HG03095 (cell line): Measurements from ENCODE around the gene TOMM34.

ENCODE experiments used
- ATAC-seq: cut with Tn5 transposase; IDR thresholded peaks from one replicate; pipeline ENCODE4 v1.9.1; 2021; ENCODE audit warnings: moderate library complexity; ENCODE audit not compliant: unreplicated experiment

TOMM34 gene

DNA sequence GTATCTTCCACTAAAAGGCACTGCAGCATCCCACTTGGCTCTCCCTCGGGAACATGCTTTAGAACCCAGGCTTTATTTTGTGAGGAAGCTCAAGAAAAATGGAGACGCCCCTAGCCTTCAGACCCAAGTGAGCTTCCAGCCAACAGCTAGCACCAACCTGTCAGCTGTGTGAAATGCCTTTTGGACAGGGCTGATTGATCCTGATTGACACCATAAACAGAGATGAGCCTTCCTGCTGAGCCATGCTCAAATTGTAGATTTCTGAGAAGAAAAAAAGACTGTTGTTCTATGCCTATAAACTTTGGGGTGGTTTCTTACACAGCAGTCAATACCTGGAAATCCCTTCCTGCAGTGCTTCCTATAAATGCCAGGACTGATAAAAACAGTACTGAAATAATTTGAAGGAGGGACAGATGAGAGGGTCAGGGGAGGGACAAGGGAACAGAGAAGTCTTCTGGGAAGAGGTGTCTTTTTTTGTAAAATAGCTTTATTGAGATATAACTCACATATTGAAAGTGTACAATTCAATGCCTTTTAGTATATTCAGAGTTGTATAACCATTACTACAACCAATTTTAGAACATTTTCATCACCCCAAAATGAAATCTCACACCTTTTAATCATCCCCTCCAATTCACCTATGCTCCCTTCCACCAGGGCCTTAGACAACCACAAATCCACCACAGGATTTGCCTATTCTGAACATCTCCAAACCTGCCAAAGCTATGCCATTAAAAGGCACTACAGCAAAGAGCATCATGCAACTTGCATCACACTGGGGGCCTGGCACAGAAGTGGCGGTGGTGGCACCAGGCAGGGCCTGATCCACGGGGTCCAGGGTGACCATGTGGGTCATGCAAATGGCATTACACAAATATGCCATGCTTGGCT is 3.4 kb upstream of the TOMM34 start:
- ATAC-seq = no peak

DNA sequence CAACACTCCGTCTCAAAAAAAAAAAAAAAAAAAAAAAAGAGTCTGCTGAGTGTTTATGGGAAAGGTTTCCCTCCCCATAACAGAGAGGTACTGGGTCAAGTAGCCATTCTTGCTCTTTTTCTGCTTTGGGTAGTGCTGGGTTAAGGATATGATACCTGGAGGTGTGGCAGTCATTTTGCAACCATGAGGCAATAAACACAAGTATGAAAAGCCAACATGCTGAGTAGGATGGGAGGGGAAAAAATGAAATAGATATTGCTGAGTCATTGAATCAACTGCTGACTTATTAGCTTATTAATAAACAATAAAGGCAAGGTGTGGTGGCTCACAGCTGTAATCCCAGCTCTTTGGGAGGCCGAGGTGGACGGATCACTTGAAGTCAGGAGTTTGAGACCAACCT is 2.3 kb upstream of the TOMM34 start:
- ATAC-seq = no peak

DNA sequence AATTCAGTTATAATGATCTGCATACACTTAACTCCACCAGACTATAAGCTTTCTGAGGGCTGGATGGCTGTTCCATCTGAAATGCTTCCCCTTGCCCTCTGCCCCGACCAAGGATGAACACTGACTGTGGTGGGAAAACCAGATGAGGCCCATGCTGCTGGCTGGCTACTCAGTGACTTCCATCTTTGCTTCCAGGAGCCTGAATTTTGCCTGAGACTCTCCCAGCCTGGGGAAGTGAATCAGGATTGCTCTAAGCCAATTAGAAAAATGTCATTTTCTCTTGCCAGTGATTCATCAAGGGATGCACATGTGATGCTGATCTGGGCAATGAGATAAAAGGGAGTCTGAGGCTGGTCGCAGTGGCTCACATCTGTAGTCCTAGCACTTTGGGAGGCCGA is 1.7 kb upstream of the TOMM34 start:
- ATAC-seq = no peak

DNA sequence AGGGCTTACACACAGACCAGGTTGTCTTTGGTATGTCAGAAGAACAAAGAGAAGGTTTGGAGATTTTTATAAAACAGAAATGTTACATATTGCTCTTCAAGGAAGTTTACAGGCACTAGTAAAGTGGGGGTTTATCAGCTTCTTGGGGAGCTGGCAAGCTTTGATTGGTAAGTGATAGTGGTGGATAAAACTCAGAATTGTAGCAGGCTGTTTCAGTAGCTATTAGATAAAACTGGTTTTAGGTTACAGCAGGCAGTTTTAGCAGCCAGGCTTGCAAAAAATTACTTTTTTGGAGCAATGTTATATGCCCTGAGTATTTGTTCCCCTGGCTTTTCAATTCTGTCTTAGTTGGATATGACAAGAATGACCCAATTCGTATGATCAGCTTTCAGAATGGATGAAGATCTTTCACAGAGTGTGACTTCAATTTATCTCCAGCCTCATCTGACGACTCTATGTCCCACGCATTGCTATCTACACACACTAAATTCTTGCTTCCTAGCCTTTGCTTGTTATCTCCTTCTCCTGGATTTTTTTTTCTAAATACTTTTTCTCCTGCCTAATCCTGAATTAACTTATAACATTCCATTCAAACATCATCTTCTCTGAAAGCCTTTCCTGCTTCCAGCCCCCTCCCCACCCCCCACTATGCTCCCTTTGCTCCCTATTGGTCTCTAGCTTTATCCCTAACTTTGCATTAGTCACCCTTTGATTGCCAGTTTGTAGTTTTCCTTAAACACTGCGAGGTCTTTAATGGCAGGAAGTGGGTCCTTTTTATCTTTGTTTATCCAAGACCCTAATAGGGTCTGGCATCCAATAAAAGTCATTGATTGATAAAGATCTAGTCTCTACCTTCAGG is 1.0 kb upstream of the TOMM34 start:
- ATAC-seq = no peak

DNA sequence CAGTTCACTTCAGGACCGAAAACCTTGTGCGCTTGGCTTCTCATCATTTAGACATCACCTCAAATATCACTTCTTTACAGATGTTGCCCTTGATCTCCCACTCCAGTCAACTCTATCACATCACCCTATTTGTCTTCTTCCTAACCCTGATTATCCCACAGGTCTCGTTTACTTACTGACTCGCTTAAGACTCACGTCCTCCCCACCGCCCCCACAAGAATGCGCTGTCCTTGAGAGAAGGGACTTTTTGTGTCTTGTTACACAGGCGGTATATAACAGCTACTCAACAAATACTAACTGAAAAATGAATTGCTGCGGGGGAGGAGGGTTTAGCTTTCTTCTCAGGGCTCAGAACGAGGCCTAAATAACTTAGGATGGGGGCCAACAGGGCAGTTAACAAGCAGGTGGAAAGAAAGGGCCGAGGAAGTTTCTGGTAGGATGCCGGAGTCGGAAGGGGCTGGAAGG is 527 bp downstream of the TOMM34 start:
- peak; percentile 24 for ATAC-seq

DNA sequence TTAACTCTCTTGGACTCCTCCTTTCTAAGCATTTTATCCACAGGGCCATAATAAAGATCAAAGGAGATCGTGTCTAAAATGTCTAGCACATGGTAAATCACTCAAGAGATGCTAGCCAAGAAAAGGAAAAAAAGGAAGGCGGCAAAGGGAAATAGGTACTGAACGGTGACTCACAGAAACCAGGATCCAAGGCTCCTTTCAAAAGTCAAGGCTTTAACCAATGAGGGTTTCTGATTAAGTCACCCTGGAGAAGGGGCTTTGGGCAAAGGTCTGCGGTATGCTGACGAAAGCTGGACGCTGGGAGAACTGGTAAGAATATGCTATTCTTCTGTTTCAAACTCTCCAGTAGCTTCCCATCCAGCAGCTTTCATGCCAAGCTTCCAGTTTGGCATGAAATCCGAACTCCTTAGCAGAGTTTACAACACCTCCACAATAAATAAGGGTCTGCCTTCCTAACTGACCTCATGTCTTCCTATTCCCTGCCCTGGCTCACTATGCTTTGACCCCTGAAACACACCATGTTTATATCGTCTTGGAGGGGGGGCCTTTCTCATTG is 1.0 kb downstream of the TOMM34 start:
- no peak for ATAC-seq

DNA sequence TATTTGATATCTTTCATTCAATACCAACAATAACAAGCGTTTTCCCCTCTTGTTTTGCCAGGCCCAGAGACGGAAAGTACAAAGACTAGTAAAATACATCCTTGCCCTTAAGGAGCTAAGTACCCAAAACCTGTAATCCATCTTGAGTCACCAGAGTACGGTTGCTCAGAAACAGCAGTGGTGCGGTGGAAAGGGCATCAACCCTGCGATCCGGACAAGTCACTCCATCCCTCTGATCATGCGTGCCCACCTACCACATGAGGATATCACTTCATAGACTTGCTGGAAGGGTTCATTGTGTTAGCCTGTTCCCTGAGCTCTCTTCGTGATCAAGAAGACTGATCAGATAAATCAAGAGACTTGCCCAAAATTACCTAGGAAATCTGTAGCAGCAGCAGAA is 1.9 kb downstream of the TOMM34 start:
- no peak for ATAC-seq

DNA sequence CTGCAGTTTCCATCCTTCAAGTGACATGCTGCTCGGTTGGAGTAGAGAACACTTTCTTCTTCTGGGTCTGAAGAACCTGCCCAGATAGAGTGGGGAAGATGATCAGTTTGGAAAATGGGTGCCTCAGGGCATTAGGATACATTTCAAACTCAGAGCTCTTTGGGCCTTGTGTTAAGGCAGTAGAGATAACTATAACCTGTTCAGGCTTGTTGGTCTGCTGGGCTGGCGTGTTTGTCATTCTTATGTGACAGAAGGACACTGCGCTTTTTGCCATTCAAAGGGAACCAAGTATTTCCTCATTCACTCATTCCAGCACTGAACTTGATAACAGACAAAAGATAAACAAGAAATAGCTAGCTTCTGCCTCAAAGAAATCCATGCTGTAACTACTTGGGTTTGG is 3.8 kb downstream of the TOMM34 start:
- no peak for ATAC-seq

DNA sequence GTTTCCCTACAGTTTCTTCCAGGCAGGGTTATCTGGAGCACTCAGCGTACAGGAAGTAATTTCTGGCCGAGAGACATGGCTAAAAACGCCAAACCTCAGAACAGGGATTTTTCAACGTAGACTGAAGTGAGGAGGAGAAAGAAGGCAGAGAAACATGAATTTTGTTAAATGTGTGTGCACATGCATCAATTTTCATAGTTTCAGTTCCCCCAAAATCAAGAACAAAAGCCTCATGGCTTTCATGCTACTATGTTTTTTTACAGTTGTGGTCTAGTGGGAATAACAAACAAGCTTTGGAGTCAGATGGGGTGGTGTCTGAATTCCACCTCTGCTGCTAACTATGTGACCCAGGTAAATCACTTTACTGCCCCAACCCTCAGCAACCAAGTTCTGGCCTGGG is 4.9 kb downstream of the TOMM34 start:
- ATAC-seq = no peak

DNA sequence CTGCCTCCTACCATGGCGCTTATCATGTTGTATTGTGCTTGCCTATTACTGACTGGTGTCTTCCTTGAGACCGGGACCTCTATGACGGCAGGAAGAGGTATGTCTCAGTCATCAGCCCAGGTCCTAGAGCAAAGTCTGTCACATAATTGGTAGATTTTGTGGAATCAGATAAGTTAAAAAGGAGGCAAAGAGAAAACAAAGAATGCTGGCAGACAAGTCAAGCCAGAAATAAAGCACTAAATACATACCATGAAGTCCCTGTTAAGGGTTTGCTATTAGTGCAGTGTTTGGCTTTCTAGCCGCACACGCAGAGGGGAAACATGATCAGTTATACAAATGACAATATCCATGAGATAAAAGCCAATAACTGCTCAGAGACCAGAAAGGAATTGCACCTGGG is 6.0 kb downstream of the TOMM34 start:
- no peak for ATAC-seq

DNA sequence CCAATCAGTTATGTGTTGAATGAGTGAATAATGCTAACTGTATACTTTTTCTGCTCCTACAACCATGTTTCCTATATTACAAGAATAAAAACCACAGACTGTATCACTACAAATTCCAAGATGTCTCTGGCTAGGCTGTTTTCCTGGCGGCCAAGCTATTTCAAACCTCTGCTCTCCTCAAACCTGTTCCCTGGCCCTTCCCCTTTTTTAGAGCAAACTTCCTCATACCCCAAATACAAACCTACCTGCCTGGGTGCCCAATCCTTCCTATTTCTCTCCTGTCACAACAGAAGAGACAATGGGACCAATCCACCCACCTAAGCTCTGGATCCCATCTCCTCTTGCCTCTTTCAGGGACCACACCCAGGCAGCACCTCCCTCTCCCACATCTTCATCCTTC is 7.5 kb downstream of the TOMM34 start:
- ATAC-seq = no peak

DNA sequence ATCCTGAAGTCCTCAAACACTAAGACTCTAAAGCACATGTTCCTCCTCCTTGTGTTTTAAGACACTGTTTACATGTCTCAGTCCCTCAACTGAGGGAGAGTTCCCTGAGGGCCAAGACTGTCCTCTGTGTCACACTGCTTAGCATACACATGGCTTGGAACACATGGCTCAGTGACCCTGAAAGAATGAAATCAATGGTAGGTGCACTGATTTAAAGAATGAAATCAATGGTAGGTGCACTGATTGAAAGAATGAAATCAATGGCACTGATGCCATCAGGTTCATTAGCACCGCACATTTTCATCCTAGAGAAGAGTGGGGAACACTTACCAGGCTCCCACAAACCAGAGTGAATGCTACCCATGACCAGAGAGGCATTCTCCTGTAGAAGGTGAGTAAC is 9.8 kb downstream of the TOMM34 start:
- no peak for ATAC-seq

DNA sequence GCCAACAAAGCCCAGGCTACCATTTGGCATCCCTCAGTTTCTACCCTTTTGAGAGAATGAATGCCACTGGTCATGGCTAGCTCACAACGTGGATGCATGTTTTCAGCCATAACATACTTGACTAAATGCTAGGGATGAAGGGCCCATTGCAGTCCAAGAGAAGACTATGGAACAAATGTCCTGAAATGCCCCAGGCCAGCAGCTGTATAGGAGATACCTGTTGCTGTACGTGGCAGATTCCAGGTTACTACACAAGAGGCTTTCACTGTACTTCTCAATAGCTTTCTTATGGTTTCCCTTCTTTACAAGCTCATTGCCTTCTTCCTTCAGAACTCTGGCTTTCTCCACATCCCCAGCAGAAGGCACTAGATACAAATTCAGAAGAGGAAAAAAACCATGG is 11.7 kb downstream of the TOMM34 start:
- no peak for ATAC-seq

DNA sequence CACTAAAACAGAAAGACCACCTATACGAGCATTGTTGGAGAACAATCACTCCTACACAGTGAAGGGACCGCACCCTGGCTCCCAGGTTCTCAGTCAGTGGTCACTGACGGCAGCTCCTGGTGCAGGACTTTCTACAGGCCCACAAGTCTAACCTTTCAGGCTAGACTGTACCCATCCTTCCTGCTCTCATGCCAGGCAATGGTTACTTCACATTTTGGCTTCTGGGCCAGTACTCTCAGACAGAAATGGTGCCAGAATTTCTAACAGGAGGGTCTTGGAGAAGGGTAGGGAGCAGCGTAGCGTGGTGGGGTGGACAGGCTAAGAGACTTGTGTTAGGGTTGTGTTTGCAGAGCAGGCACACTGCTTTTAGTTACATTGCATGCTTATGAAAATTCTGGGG is 12.1 kb downstream of the TOMM34 start:
- no peak for ATAC-seq

DNA sequence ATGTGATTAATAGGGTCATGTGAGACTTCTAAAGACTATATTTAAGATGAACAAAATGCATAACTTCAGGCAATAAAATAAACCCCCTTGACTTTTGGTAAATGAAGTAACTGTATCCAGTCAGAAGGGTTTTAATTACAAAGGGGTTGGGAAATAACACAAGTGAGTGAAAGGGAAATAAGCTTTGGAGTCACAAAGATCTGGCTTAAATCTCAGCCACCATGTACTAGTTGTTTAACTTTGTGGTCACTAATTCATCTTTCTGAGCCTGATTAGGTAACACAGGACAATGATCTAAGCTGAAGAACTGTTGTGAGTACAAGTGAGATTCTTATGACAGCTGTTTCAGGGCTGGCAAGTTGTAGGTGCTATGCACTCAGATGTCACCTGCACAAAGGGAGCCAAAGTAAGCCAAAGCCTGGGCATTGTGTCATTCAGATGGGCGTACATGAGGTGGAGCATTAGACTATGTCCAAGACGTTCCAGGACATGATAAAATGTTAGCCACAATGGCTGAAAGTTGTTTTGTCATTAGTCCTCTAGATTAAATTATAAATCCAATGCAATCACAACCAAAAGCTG is 13.8 kb downstream of the TOMM34 start:
- no peak for ATAC-seq

DNA sequence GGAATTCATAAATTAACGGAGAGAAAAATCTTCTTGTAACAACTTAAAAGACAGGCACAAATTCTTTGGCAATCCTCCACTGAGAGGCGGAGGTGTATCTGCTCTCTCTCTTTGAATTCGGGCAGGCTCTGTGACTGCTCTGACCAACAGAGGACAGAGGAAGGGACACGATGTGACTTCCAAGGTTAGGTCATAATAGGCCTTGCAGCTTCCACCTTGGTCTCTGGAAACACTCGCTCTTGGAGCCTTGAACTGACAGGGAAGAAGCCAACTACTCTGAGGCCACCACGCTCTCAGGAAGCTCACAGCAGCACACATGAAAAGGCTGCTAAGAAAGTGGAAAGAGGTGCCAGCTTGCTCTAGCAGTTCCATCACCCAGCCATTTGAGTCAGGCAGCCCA is 14.9 kb downstream of the TOMM34 start:
- ATAC-seq = no peak

DNA sequence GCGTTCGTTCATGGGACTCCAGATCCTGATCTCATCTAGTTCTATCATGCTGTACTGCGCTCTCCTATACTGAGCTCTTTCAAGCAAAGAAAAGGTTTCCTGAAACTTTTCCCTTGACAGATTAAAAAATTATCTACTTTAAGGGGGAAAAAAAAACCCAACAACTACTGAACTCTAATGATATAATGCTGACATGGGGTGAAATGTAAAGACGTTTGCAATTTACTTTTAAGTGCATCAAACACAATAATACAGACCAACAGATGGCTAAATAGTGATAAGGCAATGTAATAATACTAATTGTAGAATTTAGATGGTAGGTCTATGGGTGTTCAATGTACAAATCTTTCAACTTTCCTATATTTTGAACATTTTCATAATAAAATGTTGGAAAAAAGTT is 16.4 kb downstream of the TOMM34 start:
- no peak for ATAC-seq

DNA sequence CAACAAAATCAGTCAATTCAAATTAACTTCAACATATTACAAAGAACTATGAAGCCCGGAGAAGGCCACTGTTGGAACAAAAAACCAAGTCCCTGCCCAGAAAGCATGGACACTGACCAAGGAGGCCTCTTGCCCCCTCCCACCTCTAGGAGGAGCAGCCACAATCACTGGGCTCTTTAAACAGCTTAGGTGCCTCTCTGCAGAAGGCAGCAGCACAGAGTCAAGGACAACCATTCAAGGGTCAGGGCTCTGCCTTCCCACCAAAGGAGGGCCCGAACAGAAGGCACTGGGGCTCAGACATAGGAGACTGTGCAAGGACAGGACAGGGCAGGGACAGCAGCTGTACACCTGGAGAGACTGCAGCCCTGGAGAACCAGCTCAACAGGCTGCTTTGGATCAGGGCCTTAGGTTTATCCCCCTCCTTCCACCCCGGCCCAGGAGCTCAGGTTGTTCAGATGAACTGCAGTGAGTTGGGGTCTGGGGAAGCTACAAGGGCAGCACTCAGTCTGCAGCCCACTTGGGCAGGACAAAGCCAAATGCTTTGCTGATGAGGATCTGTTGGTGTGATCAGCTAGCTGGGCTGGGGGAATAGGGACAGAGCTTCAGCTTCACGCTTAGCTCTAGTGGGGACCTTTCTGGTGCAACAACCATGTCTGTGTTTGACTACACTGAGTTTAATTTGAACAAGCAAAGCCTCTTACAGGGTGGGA is 17.8 kb downstream of the TOMM34 start:
- ATAC-seq = no peak

DNA sequence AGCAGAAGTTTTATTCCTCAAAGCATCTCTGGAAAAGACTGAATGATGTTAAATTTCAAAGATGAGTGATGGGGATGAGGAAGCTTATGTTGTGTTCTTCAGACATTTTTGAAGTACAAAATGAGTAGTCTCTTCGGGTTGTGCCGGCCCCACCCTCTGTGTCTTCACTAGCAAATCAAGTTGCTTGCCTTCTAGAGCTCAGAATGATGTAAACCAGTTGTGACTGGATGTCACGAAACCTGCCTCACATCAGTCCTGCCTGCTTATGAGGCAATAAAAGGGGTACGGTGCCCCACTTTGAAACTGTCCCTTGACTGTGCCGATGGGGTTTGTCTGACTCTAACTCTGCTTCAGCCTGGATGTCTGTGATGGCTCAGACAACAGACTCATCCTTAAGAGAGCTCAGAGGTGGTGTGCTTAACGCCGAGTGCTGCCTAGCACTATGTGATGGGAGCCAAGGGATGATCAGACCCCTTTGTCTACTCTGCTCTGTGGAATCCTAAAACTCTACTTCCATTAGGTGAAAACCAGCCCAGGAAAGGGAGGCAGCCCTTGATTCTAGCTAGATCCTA is 19.0 kb downstream of the TOMM34 start:
- ATAC-seq = no peak

DNA sequence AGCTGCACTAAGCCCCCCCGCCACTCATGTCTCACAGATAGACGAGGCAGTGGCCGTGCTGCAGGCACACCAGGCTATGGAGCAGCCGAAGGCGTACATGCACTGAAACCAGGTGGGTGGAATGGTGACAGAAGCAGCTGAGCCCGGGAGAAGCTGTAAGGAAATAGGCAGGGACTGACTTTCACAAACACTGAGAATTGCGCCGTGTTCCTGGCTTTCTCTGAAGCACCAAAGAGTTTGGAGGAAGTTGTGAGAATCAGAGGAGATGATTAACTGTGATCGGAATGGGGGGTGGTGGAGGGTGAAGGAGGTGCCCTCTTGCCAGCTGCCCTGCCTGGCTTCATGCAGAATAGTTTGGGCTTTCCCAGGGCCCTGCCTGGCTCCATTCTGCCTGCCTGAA is 21.6 kb downstream of the TOMM34 start:
- no peak for ATAC-seq
